IMR-90 (cell line): Measurements from ENCODE around the gene CFAP97. TPM values are rescaled to one million over a fixed set of nuclear protein-coding genes. Genes with fewer than 3 reads are reported as not detected.

Experiments used
- ATAC-seq: fragments of 200-7000 bp; cut with Tn5 transposase; 2 replicates; pipeline ENCODE4 v1.9.1; 2020; ENCODE audit warnings: low read depth, mild to moderate bottlenecking, moderate library complexity
- BruUV-seq: library from RNA; stranded (reverse); fragments of 400-500 nt; replicated peaks from 2 replicates; lab custom pipeline; 2021; lab: Mats Ljungman, UMichigan
- CTCF ChIA-PET: fragments of 300-600 bp; formaldehyde crosslinking; extraction: SDS; loops from one replicate; lab custom pipeline; 2021; ENCODE audit warnings: antibody characterized with exemption; lab: Yijun Ruan, JAX
- POLR2A ChIA-PET: fragments of 300-600 bp; sonication (Branson Sonifier 250); formaldehyde crosslinking; loops from one replicate; lab custom pipeline; 2022; ENCODE audit warnings: antibody characterized with exemption; ENCODE audit not compliant: unreplicated experiment; lab: Charles Lee
- DNase-seq: peaks from one replicate; pipeline ENCODE4 v3.0.0; 2013
- H2AFZ ChIP-seq: replicated peaks from 2 replicates; pipeline ENCODE3; 2013; ENCODE audit warnings: low read length, mild to moderate bottlenecking; ENCODE audit not compliant: poor library complexity
- H2AK5ac ChIP-seq: 2 replicates; pipeline ENCODE4 v1.6.1; 2013; ENCODE audit warnings: low read depth, low read length, inconsistent platforms
- H2AK9ac ChIP-seq: replicated peaks from 2 replicates; pipeline ENCODE3; 2013; ENCODE audit warnings: mild to moderate bottlenecking, low read depth, low read length, moderate library complexity; ENCODE audit not compliant: poor library complexity
- H2BK120ac ChIP-seq: 2 replicates; pipeline ENCODE4 v1.6.1; 2013; ENCODE audit warnings: low read depth, low read length, inconsistent platforms
- H2BK15ac ChIP-seq: 3 replicates; pipeline ENCODE4 v1.6.1; 2013; ENCODE audit warnings: low read depth, low read length, inconsistent platforms
- H2BK20ac ChIP-seq: 2 replicates; pipeline ENCODE4 v1.6.1; 2013; ENCODE audit warnings: low read depth, mild to moderate bottlenecking, inconsistent platforms, low read length, moderate library complexity
- H2BK5ac ChIP-seq: 2 replicates; pipeline ENCODE4 v1.6.1; 2013; ENCODE audit warnings: mild to moderate bottlenecking, low read depth, low read length, inconsistent platforms; ENCODE audit not compliant: poor library complexity, severe bottlenecking
- H3K14ac ChIP-seq: replicated peaks from 2 replicates; pipeline ENCODE4 v1.6.1; 2013; ENCODE audit warnings: low read depth, low read length, inconsistent platforms
- H3K18ac ChIP-seq: 2 replicates; pipeline ENCODE4 v1.6.1; 2013; ENCODE audit warnings: low read depth, low read length, control low read depth
- H3K23ac ChIP-seq: 2 replicates; pipeline ENCODE4 v1.6.1; 2013; ENCODE audit warnings: low read depth, low read length, inconsistent platforms
- H3K27ac ChIP-seq: 2 replicates; pipeline ENCODE4 v1.5.1; 2013; ENCODE audit warnings: mild to moderate bottlenecking, control low read depth, low read length; ENCODE audit not compliant: insufficient read depth
- H3K27me3 ChIP-seq: 2 replicates; pipeline ENCODE4 v1.6.1; 2013; ENCODE audit warnings: low read length; ENCODE audit not compliant: control insufficient read depth, insufficient read depth
- H3K36me3 ChIP-seq: 2 replicates; pipeline ENCODE4 v1.6.1; 2013; ENCODE audit warnings: low read length, mixed read lengths; ENCODE audit not compliant: control insufficient read depth, insufficient read depth
- H3K4ac ChIP-seq: 2 replicates; pipeline ENCODE4 v1.6.1; 2013; ENCODE audit warnings: low read depth, low read length, inconsistent platforms
- H3K4me1 ChIP-seq: 2 replicates; pipeline ENCODE4 v1.6.1; 2013; ENCODE audit warnings: low read length, mixed read lengths; ENCODE audit not compliant: control insufficient read depth, insufficient read depth
- H3K4me2 ChIP-seq: 2 replicates; pipeline ENCODE4 v1.6.1; 2013; ENCODE audit warnings: low read depth, mild to moderate bottlenecking, control low read depth, low read length, moderate library complexity
- H3K4me3 ChIP-seq: 2 replicates; pipeline ENCODE4 v1.5.1; 2013; ENCODE audit warnings: low read depth, mild to moderate bottlenecking, control low read depth, low read length, moderate library complexity; ENCODE audit not compliant: insufficient read depth
- H3K56ac ChIP-seq: 2 replicates; pipeline ENCODE4 v1.6.1; 2013; ENCODE audit warnings: low read length, inconsistent platforms; ENCODE audit not compliant: insufficient read depth; ENCODE audit errors: extremely low read depth
- H3K79me1 ChIP-seq, 2 experiments: 2 replicates each; pipeline ENCODE4 v1.6.1; 2013; ENCODE audit warnings: low read length in 2 of 2, inconsistent platforms in 1 of 2, low read depth in 1 of 2
- H3K9ac ChIP-seq: 2 replicates; pipeline ENCODE4 v1.6.1; 2013; ENCODE audit warnings: low read depth, low read length, control low read depth
- H3K9me1 ChIP-seq: 2 replicates; pipeline ENCODE4 v1.6.1; 2013; ENCODE audit warnings: low read length, inconsistent platforms; ENCODE audit not compliant: insufficient read depth
- H3K9me3 ChIP-seq: 2 replicates; pipeline ENCODE4 v1.6.1; 2013; ENCODE audit warnings: low read length; ENCODE audit not compliant: control insufficient read depth, insufficient read depth
- H4K20me1 ChIP-seq: 2 replicates; pipeline ENCODE4 v1.6.1; 2013; ENCODE audit warnings: low read length, inconsistent platforms; ENCODE audit not compliant: insufficient read depth
- H4K5ac ChIP-seq: 2 replicates; pipeline ENCODE4 v1.6.1; 2013; ENCODE audit warnings: mild to moderate bottlenecking, low read depth, low read length, control low read depth
- H4K8ac ChIP-seq, 2 experiments: 2 replicates each; pipeline ENCODE4 v1.6.1; 2013; ENCODE audit warnings: low read depth in 2 of 2, low read length in 2 of 2, control low read depth in 1 of 2, inconsistent platforms in 1 of 2
- H4K91ac ChIP-seq: 2 replicates; pipeline ENCODE4 v1.6.1; 2013; ENCODE audit warnings: low read depth, low read length, inconsistent platforms; ENCODE audit not compliant: insufficient read depth
- BHLHE40 ChIP-seq: fragments of 150-350 bp; IDR thresholded peaks from 2 replicates; pipeline ENCODE4 v1.6.1; 2016; ENCODE audit warnings: mild to moderate bottlenecking, low read depth, low read length
- CEBPB ChIP-seq: IDR thresholded peaks from 2 replicates; pipeline ENCODE4 v1.6.1; 2012; ENCODE audit warnings: low read depth, low read length, improper control_type of control experiment
- MAFK ChIP-seq: IDR thresholded peaks from 2 replicates; pipeline ENCODE4 v1.6.1; 2012; ENCODE audit warnings: low read depth, low read length, improper control_type of control experiment
- NFE2L2 ChIP-seq: fragments of 150-350 bp; IDR thresholded peaks from 2 replicates; pipeline ENCODE4 v1.6.1; 2016; ENCODE audit warnings: low read depth, mild to moderate bottlenecking, low read length
- RAD21 ChIP-seq: IDR thresholded peaks from 2 replicates; pipeline ENCODE4 v1.6.1; 2012; ENCODE audit warnings: low read length, improper control_type of control experiment
- SMC3 ChIP-seq: fragments of 150-350 bp; IDR thresholded peaks from 2 replicates; pipeline ENCODE4 v1.6.1; 2016; ENCODE audit warnings: low read depth, mild to moderate bottlenecking, antibody characterized with exemption, low read length, moderate library complexity
- WGBS, 2 experiments: methylation state at CpG; one replicate each; pipeline versions ENCODE4 v1.1.5 to v1.1.7; 2013; ENCODE audit warnings: missing lambda C conversion rate in 2 of 2; ENCODE audit not compliant: insufficient read length in 1 of 2; ENCODE audit errors: extremely low coverage in 2 of 2; 5-methylcytosine and 5-hydroxymethylcytosine counted together
- dilution Hi-C: fragments of 300-500 bp; cut with HindIII; formaldehyde crosslinking; loops from one replicate; pipeline ENCODE4 v1.14.3; 2018; ENCODE audit warnings: low sequenced_read_pairs; ENCODE audit not compliant: unreplicated experiment
- in situ Hi-C: fragments of 300-500 bp; cut with MboI; formaldehyde crosslinking; loops from 3 replicates; pipeline ENCODE4 v1.14.3; 2019; ENCODE audit warnings: low sequenced_read_pairs, inconsistent platforms, mixed read lengths
- intact Hi-C: fragments of 100-400 bp; cut with micrococcal nuclease; formaldehyde crosslinking; loops from 2 replicates; pipeline ENCODE4 v1.10.0; 2022
- polyA plus RNA-seq, 3 experiments: library from polyadenylated mRNA; depleted of rRNA; stranded (reverse); fragments of >200 nt; gene quantifications; 2 replicates each; pipeline ENCODE4 v1.2.3, GENCODE V29; 2012; ENCODE audit warnings: low replicate concordance in 1 of 3
- total RNA-seq: library from RNA; depleted of rRNA; stranded (reverse); fragments of >200 nt; gene quantifications from 2 replicates; pipeline ENCODE4 v1.2.3, GENCODE V29; 2012

Gene CFAP97
- total and polyA plus RNA-seq, 2 of the 4 experiments (the other 2 are of a cell fraction) = 14.5 to 16.0 TPM

DNA sequence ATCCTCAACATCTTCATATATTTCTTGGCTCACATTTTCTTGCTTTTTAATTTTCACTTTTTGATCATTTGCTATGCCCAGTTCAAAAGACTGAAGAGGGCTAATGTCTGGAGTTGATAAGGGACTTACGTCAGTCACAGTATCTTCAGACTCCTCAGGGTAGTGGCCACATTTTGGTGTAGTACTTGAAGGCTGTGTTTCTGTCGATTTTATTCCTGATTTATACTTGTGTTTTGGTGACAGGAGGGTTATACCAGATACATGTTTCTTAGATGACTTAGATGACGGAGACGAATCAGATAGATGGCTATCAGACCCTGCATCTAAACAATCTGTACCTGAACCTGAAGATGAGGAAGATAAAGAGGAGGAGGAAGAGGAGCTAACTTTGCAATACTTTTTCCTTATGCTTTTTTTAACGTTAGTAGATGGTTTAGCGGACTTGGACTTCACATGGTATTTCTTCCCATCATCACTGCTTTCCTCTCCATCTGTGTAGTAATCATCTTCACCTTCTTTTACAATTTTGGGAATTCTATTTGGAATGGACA, 13.4 kb downstream of the CFAP97 start:
- Histone ChIP-seq H3K4me3 (no peak overlapping the region), H2AFZ (no peak overlapping the region), H3K9me1 (no peaks in the 10 kb centered on the region), H3K4me2 (no peak overlapping the region), H3K79me1 (peaks cover 12 to 28% of the 10 kb centered on the region in 2 experiments), H2AK5ac (no peak overlapping the region), H3K9ac (no peak overlapping the region), H2BK20ac (no peak overlapping the region), H3K36me3 (peaks cover 11% of the 10 kb centered on the region), H3K18ac (no peak overlapping the region), H2BK15ac (no peak overlapping the region), H3K14ac (no peak overlapping the region), H2BK120ac (no peak overlapping the region), H2AK9ac (no peak overlapping the region), H4K5ac (no peak overlapping the region), H3K9me3 (no peaks in the 10 kb centered on the region), H4K91ac (no peak overlapping the region), H4K20me1 (no peaks in the 10 kb centered on the region; the same call in none of the 2 replicates), H3K4me1 (peaks cover 3% of the 10 kb centered on the region; the same call in 1 of the 2 replicates), H3K27me3 (no peaks in the 10 kb centered on the region), H2BK5ac (peak overlapping the region; percentile 20), H3K23ac (no peak overlapping the region), H4K8ac (no peak overlapping the region), H3K56ac (no peak overlapping the region), H3K4ac (no peak overlapping the region), H3K27ac (no peak overlapping the region)
- ChIA-PET POLR2A (no interaction called here), CTCF (no interaction called here)
- dilution Hi-C loops (no loop called here), in situ Hi-C loops (loop anchor here (25.0 kb wide), 1 partner anchor 847 kb away; no protein-coding TSS in a partner anchor), intact Hi-C loops (no loop called here)
- DNase-seq (no peak), ATAC-seq (no peak)
- no CpG with 5 or more reads among the region's 6 CpGs for WGBS, 2 experiments
- BruUV-seq = TSS peak; percentile 99
- TF ChIP-seq SMC3 (no peak), NFE2L2 (no peak), CEBPB (no peak), BHLHE40 (no peak), MAFK (no peak), RAD21 (no peak)
